Panc1 (cell line): ENCODE results near the gene GAS7. TPM values are rescaled to one million over a fixed set of nuclear protein-coding genes. Genes with fewer than 3 reads are reported as not detected.

Source experiments
- ATAC-seq: fragments of 200-7000 bp; cut with Tn5 transposase; 2 replicates; pipeline ENCODE4 v1.9.1; 2020; ENCODE audit warnings: mild to moderate bottlenecking, moderate library complexity
- BruUV-seq: library from RNA; stranded (reverse); fragments of 400-500 nt; replicated peaks from 2 replicates; lab custom pipeline; 2021; lab: Mats Ljungman, UMichigan
- CTCF ChIA-PET: fragments of 300-600 bp; sonication (Branson Sonifier 250); formaldehyde crosslinking; loops from one replicate; lab custom pipeline; 2022; ENCODE audit warnings: antibody characterized with exemption; lab: Charles Lee
- POLR2A ChIA-PET: fragments of 300-600 bp; sonication (Branson Sonifier 250); formaldehyde crosslinking; loops from one replicate; lab custom pipeline; 2022; ENCODE audit warnings: antibody characterized with exemption; lab: Charles Lee
- DNase-seq: peaks from one replicate; pipeline ENCODE4 v3.0.0-alpha.2; 2010; ENCODE audit warnings: low read depth, low spot score
- H3K27ac ChIP-seq: 2 replicates; pipeline ENCODE4 v1.5.1; 2011; ENCODE audit warnings: mild to moderate bottlenecking, low read length, inconsistent platforms
- H3K27me3 ChIP-seq: fragments of 200-500 bp; sonication (Bioruptor generic); 2 replicates; pipeline ENCODE4 v1.6.0; 2014; ENCODE audit warnings: low read length, inconsistent platforms; ENCODE audit not compliant: control insufficient read depth, insufficient read depth
- H3K36me3 ChIP-seq: fragments of 200-500 bp; sonication (Bioruptor generic); 2 replicates; pipeline ENCODE4 v1.5.1; 2014; ENCODE audit warnings: inconsistent platforms, mild to moderate bottlenecking, low read length, moderate library complexity; ENCODE audit not compliant: control insufficient read depth, insufficient read depth
- H3K4me1 ChIP-seq: 2 replicates; pipeline ENCODE4 v1.5.1; 2011; ENCODE audit warnings: inconsistent platforms, mild to moderate bottlenecking, low read length, moderate library complexity; ENCODE audit not compliant: control insufficient read depth, insufficient read depth
- H3K4me3 ChIP-seq, 2 experiments: 2 replicates each; pipeline ENCODE4 v1.5.1; 2011 to 2012; ENCODE audit warnings: low read depth in 2 of 2, low read length in 2 of 2, mild to moderate bottlenecking in 2 of 2, inconsistent platforms in 1 of 2, moderate library complexity in 1 of 2
- H3K9me3 ChIP-seq: fragments of 200-500 bp; sonication (Bioruptor generic); 2 replicates; pipeline ENCODE4 v1.5.1; 2014; ENCODE audit warnings: low read depth, mild to moderate bottlenecking, inconsistent platforms, low read length, moderate library complexity; ENCODE audit not compliant: control insufficient read depth, insufficient read depth
- POLR2AphosphoS5 ChIP-seq: IDR thresholded peaks from 2 replicates; pipeline ENCODE4 v1.6.1; 2012; ENCODE audit warnings: mild to moderate bottlenecking, low read depth, low read length, moderate library complexity
- SIN3A ChIP-seq: IDR thresholded peaks from 2 replicates; pipeline ENCODE4 v1.6.1; 2012; ENCODE audit warnings: low read depth, mild to moderate bottlenecking, low read length, moderate library complexity, borderline replicate concordance; ENCODE audit not compliant: insufficient read depth
- TCF7L2 ChIP-seq: IDR thresholded peaks from 2 replicates; pipeline ENCODE4 v1.6.1; 2011; ENCODE audit warnings: mild to moderate bottlenecking, low read depth, low read length, inconsistent platforms
- in situ Hi-C: cut with HindIII; loops from 2 replicates; pipeline ENCODE4 v1.10.0; 2016; ENCODE audit warnings: low sequenced_read_pairs, low pct_unique_long_range_greater_than_20kb
- intact Hi-C: fragments of 100-400 bp; cut with micrococcal nuclease; formaldehyde crosslinking; loops from one replicate; pipeline ENCODE4 v1.10.0; 2022; ENCODE audit not compliant: unreplicated experiment
- total RNA-seq: library from RNA; stranded (reverse); gene quantifications from one replicate; pipeline ENCODE4 v1.2.1, GENCODE V29; 2021; ENCODE audit not compliant: unreplicated experiment
- TF ChIP-seq, protein P1 (sequence below), 2 experiments: IDR thresholded peaks; 2 replicates each; pipeline ENCODE4 v1.6.1; 2011 to 2012; ENCODE audit warnings: low read depth in 2 of 2, control low read depth in 1 of 2, low read length in 1 of 2, mild to moderate bottlenecking in 1 of 2, moderate library complexity in 1 of 2; ENCODE audit not compliant: insufficient read depth in 1 of 2
- TF ChIP-seq, protein P2 (sequence below): fragments of 450-650 bp; IDR thresholded peaks from 2 replicates; pipeline ENCODE4 v1.5.1; 2017; ENCODE audit warnings: mild to moderate bottlenecking

GAS7 gene
- total RNA-seq, 1 experiment from 2014 or later: 0.05 TPM

DNA sequence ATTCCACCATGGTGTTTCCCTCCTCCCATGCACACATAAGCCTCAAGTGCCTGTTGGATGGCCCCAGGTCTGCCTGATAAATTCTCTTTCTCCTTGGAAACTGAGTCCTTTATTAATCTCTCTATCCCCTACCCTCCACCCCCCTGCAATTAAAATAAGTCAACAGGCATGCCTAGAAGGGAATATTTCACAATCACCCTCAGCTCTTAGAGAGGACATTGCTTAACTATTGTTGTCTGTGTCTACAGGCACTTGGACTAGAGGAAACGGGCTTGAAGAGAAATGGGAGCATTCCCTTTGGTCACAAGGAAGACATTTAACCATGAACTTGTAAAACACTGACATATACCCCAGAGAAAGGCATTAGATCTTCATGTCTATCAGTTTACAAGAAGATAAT, 332.8 kb downstream of the GAS7 start:
- Histone ChIP-seq H3K4me1 (no peaks in the 10 kb centered on the region), H3K36me3 (no peaks in the 10 kb centered on the region), H3K9me3 (no peaks in the 10 kb centered on the region), H3K27ac (no peak overlapping the region), H3K4me3 (no peak overlapping the region), H3K27me3 (no peaks in the 10 kb centered on the region; the same call in 1 of the 2 replicates)
- POLR2A ChIA-PET: no interaction called here
- ATAC-seq (no peak), DNase-seq (no peak)
- intact Hi-C loops: no loop called here
- TF ChIP-seq TCF7L2: no peak
- TF ChIP-seq, protein P1, sequence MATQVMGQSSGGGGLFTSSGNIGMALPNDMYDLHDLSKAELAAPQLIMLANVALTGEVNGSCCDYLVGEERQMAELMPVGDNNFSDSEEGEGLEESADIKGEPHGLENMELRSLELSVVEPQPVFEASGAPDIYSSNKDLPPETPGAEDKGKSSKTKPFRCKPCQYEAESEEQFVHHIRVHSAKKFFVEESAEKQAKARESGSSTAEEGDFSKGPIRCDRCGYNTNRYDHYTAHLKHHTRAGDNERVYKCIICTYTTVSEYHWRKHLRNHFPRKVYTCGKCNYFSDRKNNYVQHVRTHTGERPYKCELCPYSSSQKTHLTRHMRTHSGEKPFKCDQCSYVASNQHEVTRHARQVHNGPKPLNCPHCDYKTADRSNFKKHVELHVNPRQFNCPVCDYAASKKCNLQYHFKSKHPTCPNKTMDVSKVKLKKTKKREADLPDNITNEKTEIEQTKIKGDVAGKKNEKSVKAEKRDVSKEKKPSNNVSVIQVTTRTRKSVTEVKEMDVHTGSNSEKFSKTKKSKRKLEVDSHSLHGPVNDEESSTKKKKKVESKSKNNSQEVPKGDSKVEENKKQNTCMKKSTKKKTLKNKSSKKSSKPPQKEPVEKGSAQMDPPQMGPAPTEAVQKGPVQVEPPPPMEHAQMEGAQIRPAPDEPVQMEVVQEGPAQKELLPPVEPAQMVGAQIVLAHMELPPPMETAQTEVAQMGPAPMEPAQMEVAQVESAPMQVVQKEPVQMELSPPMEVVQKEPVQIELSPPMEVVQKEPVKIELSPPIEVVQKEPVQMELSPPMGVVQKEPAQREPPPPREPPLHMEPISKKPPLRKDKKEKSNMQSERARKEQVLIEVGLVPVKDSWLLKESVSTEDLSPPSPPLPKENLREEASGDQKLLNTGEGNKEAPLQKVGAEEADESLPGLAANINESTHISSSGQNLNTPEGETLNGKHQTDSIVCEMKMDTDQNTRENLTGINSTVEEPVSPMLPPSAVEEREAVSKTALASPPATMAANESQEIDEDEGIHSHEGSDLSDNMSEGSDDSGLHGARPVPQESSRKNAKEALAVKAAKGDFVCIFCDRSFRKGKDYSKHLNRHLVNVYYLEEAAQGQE (IDR thresholded peaks at IDR 0.05; ENCODE audit: insufficient read depth in 1 of 2, low read depth in 2 of 2, low read length in 1 of 2): no peak
- CTCF ChIA-PET: no interaction called here
- no TSS peak for BruUV-seq
- in situ Hi-C loops: no loop called here

DNA sequence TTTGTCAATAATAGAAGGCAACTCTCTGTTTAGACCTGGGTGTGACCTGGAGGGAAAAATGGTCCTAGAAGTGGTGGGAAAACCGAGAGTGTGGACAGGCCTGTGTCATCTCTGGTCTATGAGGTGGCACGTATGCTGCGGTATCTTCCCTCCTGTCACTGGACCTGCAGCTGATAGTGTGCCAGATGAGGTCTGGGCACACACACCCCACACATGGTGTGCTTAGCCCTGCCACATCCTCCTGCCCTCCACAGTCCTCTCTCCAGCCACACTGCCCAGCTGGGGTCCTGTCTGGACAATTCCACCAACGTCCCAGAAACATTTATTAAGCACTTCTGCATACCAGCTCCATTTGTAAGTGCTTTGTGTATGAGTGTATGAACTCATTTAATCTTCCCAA, 335.5 kb downstream of the GAS7 start:
- no peak overlapping the region for H3K4me3 ChIP-seq
- intact Hi-C loops: no loop called here
- H3K4me1 ChIP-seq: no peaks in the 10 kb centered on the region
- H3K27ac ChIP-seq: no peak overlapping the region
- ChIA-PET CTCF (interaction anchor here (0.6 kb wide), 1 partner anchor 27 kb away, joined by 3 read pairs; no protein-coding TSS in a partner anchor), POLR2A (no interaction called here)
- H3K27me3 ChIP-seq: no peaks in the 10 kb centered on the region; the same call in 1 of the 2 replicates
- no peaks in the 10 kb centered on the region for H3K36me3 ChIP-seq
- ATAC-seq: no peak
- no TSS peak for BruUV-seq
- no peak for DNase-seq
- no peak for TF ChIP-seq POLR2AphosphoS5
- TF ChIP-seq, protein P2, sequence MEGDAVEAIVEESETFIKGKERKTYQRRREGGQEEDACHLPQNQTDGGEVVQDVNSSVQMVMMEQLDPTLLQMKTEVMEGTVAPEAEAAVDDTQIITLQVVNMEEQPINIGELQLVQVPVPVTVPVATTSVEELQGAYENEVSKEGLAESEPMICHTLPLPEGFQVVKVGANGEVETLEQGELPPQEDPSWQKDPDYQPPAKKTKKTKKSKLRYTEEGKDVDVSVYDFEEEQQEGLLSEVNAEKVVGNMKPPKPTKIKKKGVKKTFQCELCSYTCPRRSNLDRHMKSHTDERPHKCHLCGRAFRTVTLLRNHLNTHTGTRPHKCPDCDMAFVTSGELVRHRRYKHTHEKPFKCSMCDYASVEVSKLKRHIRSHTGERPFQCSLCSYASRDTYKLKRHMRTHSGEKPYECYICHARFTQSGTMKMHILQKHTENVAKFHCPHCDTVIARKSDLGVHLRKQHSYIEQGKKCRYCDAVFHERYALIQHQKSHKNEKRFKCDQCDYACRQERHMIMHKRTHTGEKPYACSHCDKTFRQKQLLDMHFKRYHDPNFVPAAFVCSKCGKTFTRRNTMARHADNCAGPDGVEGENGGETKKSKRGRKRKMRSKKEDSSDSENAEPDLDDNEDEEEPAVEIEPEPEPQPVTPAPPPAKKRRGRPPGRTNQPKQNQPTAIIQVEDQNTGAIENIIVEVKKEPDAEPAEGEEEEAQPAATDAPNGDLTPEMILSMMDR: no peak
- no peak for TF ChIP-seq SIN3A
- TF ChIP-seq TCF7L2: no peak
- TF ChIP-seq, protein P1 (IDR thresholded peaks at IDR 0.05; ENCODE audit: insufficient read depth in 1 of 2, low read depth in 2 of 2, low read length in 1 of 2): no peak
- in situ Hi-C loops: no loop called here
- H3K9me3 ChIP-seq: no peaks in the 10 kb centered on the region
